ENCODE results near the gene POU2F2. TPM values are rescaled to one million over a fixed set of nuclear protein-coding genes. Genes with fewer than 3 reads are reported as not detected.

The POU2F2 gene
- total and polyA plus RNA-seq, 9 of the 15 experiments (the other 6 are each of a cell fraction or from before 2014, with no cell fraction given): 0.03 to 0.68 (median 0.14) TPM

DNA sequence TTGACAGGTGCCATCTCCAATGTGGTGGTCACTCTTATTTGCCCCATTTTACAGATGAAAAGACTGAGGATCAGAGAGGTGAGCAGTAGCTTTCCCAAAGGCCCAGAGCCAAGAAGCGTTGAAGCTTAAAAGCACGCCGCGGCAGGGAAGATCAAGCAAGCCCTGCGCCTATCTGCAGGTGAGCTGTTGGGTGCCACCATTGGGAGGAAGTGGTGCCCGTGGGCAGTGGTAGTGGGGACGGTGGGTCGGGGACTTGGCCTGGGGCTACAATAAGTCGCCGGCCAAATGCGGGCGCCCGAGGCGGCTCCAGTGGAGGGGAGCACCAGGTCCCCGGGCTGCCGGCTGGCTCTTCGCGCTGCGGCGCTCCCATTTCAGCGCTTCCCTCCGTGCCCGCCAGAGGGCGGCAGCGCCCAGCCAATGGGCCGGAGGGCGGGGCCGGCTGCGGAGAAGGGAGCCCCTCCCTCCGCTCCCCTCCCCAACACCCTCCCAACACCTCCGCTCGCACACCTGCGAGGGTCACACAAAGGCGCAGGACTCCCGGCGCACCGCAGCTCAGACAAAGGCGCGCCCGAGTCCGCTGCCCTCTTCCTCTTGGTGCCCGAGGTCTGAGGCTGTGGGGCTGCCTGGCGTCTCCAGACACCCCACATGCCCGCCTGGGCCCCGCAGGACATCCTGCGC, 744 bp upstream of the POU2F2 start (continued):
- peak; percentile 97 to 98 for TF ChIP-seq MAZ (CRISPR knock-in tag; conservative IDR thresholded peaks at IDR 0.05 in 1 of 2, IDR thresholded peaks at IDR 0.05 in 1 of 2)
- TF ChIP-seq VEZF1 (CRISPR knock-in tag; IDR thresholded peaks at IDR 0.05): peak; percentile 89
- TF ChIP-seq FOXK2 (conservative IDR thresholded peaks at IDR 0.05 in 1 of 2, IDR thresholded peaks at IDR 0.05 in 1 of 2; ENCODE audit: low read depth in 2 of 2): no peak
- TF ChIP-seq POLR3G (IDR thresholded peaks at IDR 0.05; ENCODE audit: extremely low read depth, insufficient read length, insufficient replicate concordance): no peak
- TF ChIP-seq EGR1 (conservative IDR thresholded peaks at IDR 0.05): 0 out of 2 replicates have a peak, but pooled peaks have one; percentile 17
- TF ChIP-seq, protein P1, sequence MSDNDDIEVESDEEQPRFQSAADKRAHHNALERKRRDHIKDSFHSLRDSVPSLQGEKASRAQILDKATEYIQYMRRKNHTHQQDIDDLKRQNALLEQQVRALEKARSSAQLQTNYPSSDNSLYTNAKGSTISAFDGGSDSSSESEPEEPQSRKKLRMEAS (CRISPR knock-in tag; IDR thresholded peaks at IDR 0.05): no peak
- TF ChIP-seq RBM22 (IDR thresholded peaks at IDR 0.05; ENCODE audit: low read depth, low read length, poor library complexity, severe bottlenecking): no peak
- TF ChIP-seq, protein P2, sequence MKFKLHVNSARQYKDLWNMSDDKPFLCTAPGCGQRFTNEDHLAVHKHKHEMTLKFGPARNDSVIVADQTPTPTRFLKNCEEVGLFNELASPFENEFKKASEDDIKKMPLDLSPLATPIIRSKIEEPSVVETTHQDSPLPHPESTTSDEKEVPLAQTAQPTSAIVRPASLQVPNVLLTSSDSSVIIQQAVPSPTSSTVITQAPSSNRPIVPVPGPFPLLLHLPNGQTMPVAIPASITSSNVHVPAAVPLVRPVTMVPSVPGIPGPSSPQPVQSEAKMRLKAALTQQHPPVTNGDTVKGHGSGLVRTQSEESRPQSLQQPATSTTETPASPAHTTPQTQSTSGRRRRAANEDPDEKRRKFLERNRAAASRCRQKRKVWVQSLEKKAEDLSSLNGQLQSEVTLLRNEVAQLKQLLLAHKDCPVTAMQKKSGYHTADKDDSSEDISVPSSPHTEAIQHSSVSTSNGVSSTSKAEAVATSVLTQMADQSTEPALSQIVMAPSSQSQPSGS (CRISPR knock-in tag; IDR thresholded peaks at IDR 0.05): no peak
- no peak for TF ChIP-seq POLR2H (tag; IDR thresholded peaks at IDR 0.05; ENCODE audit: low read depth)
- TF ChIP-seq SP1 (CRISPR knock-in tag; IDR thresholded peaks at IDR 0.05): peak; percentile 85
- TF ChIP-seq, protein P3, sequence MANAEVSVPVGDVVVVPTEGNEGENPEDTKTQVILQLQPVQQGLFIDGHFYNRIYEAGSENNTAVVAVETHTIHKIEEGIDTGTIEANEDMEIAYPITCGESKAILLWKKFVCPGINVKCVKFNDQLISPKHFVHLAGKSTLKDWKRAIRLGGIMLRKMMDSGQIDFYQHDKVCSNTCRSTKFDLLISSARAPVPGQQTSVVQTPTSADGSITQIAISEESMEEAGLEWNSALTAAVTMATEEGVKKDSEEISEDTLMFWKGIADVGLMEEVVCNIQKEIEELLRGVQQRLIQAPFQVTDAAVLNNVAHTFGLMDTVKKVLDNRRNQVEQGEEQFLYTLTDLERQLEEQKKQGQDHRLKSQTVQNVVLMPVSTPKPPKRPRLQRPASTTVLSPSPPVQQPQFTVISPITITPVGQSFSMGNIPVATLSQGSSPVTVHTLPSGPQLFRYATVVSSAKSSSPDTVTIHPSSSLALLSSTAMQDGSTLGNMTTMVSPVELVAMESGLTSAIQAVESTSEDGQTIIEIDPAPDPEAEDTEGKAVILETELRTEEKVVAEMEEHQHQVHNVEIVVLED (CRISPR knock-in tag; IDR thresholded peaks at IDR 0.05): no peak
- peak; percentile 83; the same call in 1 of the 2 replicates for TF ChIP-seq EZH2 (IDR thresholded peaks at IDR 0.05; ENCODE audit: borderline replicate concordance, low read depth, low read length)
- no peak for TF ChIP-seq LEF1 (IDR thresholded peaks at IDR 0.05)
- no peak for TF ChIP-seq SOX6 (IDR thresholded peaks at IDR 0.05)
- TF ChIP-seq RB1 (IDR thresholded peaks at IDR 0.05; ENCODE audit: low read depth): peak; percentile 85
- TF ChIP-seq ZNF263 (CRISPR knock-in tag; IDR thresholded peaks at IDR 0.05; ENCODE audit: borderline replicate concordance): peak; percentile 72; the same call in 1 of the 2 replicates
- TF ChIP-seq, protein P4, sequence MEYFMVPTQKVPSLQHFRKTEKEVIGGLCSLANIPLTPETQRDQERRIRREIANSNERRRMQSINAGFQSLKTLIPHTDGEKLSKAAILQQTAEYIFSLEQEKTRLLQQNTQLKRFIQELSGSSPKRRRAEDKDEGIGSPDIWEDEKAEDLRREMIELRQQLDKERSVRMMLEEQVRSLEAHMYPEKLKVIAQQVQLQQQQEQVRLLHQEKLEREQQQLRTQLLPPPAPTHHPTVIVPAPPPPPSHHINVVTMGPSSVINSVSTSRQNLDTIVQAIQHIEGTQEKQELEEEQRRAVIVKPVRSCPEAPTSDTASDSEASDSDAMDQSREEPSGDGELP (CRISPR knock-in tag; IDR thresholded peaks at IDR 0.05; ENCODE audit: borderline replicate concordance): peak; percentile 36; the same call in 1 of the 2 replicates
- no peak for TF ChIP-seq ZFP36 (IDR thresholded peaks at IDR 0.05; ENCODE audit: low read depth, low read length, partially characterized antibody)
- no peak for TF ChIP-seq ZNF134 (CRISPR knock-in tag; conservative IDR thresholded peaks at IDR 0.05)
- TF ChIP-seq ETS1 (conservative IDR thresholded peaks at IDR 0.05; ENCODE audit: control insufficient read depth, low read depth, low read length): no peak
- TF ChIP-seq BHLHE40 (IDR thresholded peaks at IDR 0.05; ENCODE audit: low read length): no peak

All from K562 (cell line).